Trophoblast cell (in vitro differentiated cells and primary cell): ENCODE measurements around the gene PRKAB2.
A peak's percentile ranks its signal among the peaks of the same experiment; 100 is the strongest.
"Not testable (repeated sequence)": the region's sequence is repeated elsewhere in the genome, so short reads cannot be mapped to it uniquely, and the experiment has no call there.

Experiments used
- DNase-seq, 2 donors: peaks; one replicate each; pipeline ENCODE4 v3.0.0-alpha.2; 2016
- H2AFZ ChIP-seq: 2 replicates; pipeline ENCODE4 v1.6.1; 2013; ENCODE audit warnings: low read length, moderate library complexity, mild to moderate bottlenecking; ENCODE audit not compliant: insufficient read depth, poor library complexity
- H2AK5ac ChIP-seq: 2 replicates; pipeline ENCODE4 v1.6.1; 2013; ENCODE audit warnings: mild to moderate bottlenecking, low read length
- H2BK120ac ChIP-seq: 2 replicates; pipeline ENCODE4 v1.6.1; 2013; ENCODE audit warnings: low read length, mild to moderate bottlenecking, moderate library complexity; ENCODE audit not compliant: insufficient read depth, poor library complexity
- H2BK12ac ChIP-seq: 2 replicates; pipeline ENCODE4 v1.6.1; 2013; ENCODE audit warnings: mild to moderate bottlenecking, low read length, moderate library complexity
- H2BK5ac ChIP-seq: 2 replicates; pipeline ENCODE4 v1.6.1; 2013; ENCODE audit warnings: low read length, low read depth, moderate library complexity, mild to moderate bottlenecking; ENCODE audit not compliant: poor library complexity
- H3K14ac ChIP-seq: 2 replicates; pipeline ENCODE4 v1.6.1; 2013; ENCODE audit warnings: mild to moderate bottlenecking, low read length
- H3K18ac ChIP-seq: 2 replicates; pipeline ENCODE4 v1.6.1; 2013; ENCODE audit warnings: mild to moderate bottlenecking, low read length
- H3K23ac ChIP-seq: 2 replicates; pipeline ENCODE4 v1.6.1; 2013; ENCODE audit warnings: low read length
- H3K27ac ChIP-seq: 2 replicates; pipeline ENCODE4 v1.5.1; 2013; ENCODE audit warnings: low read depth, mild to moderate bottlenecking, inconsistent platforms, low read length, moderate library complexity
- H3K27me3 ChIP-seq: 2 replicates; pipeline ENCODE4 v1.6.1; 2013; ENCODE audit warnings: inconsistent platforms, mild to moderate bottlenecking, low read length, moderate library complexity; ENCODE audit not compliant: insufficient read depth
- H3K36me3 ChIP-seq, 2 experiments: 1 replicate in 1 of 2; 2 replicates in 1 of 2; pipeline ENCODE4 v1.6.1; 2013; ENCODE audit warnings: low read length in 2 of 2, mild to moderate bottlenecking in 2 of 2, moderate library complexity in 1 of 2; ENCODE audit not compliant: insufficient read depth in 2 of 2, control insufficient read depth in 1 of 2
- H3K4ac ChIP-seq: 2 replicates; pipeline ENCODE4 v1.6.1; 2013; ENCODE audit warnings: low read depth, mild to moderate bottlenecking, low read length, moderate library complexity
- H3K4me1 ChIP-seq, 2 experiments: 1 replicate in 1 of 2; 2 replicates in 1 of 2; pipeline ENCODE4 v1.6.1; 2013; ENCODE audit warnings: low read length in 2 of 2, mild to moderate bottlenecking in 2 of 2, moderate library complexity in 1 of 2; ENCODE audit not compliant: insufficient read depth in 2 of 2, control insufficient read depth in 1 of 2
- H3K4me2 ChIP-seq: 2 replicates; pipeline ENCODE4 v1.6.1; 2013; ENCODE audit warnings: inconsistent platforms, mild to moderate bottlenecking, low read length, moderate library complexity
- H3K4me3 ChIP-seq: 2 replicates; pipeline ENCODE4 v1.5.1; 2013; ENCODE audit warnings: mild to moderate bottlenecking, low read depth, low read length, inconsistent platforms
- H3K79me1 ChIP-seq: one replicate; pipeline ENCODE4 v1.6.1; 2013; ENCODE audit warnings: low read length
- H3K79me2 ChIP-seq: 2 replicates; pipeline ENCODE4 v1.6.1; 2013; ENCODE audit warnings: low read length, mild to moderate bottlenecking; ENCODE audit not compliant: control insufficient read depth, insufficient read depth, poor library complexity
- H3K9ac ChIP-seq: 2 replicates; pipeline ENCODE4 v1.6.1; 2013; ENCODE audit warnings: mild to moderate bottlenecking, low read length
- H3K9me3 ChIP-seq: 2 replicates; pipeline ENCODE4 v1.6.1; 2013; ENCODE audit warnings: low read depth, mild to moderate bottlenecking, control low read depth, inconsistent platforms, low read length; ENCODE audit not compliant: insufficient read depth
- H4K12ac ChIP-seq: 2 replicates; pipeline ENCODE4 v1.6.1; 2013; ENCODE audit warnings: low read depth, mild to moderate bottlenecking, low read length, moderate library complexity
- H4K8ac ChIP-seq: 2 replicates; pipeline ENCODE4 v1.6.1; 2013; ENCODE audit warnings: low read depth, mild to moderate bottlenecking, low read length, moderate library complexity
- H4K91ac ChIP-seq: one replicate; pipeline ENCODE4 v1.6.1; 2013; ENCODE audit warnings: low read depth, mild to moderate bottlenecking, low read length, moderate library complexity
- WGBS: extraction: QIAGEN DNeasy Blood & Tissue Kit; methylation state at CpG from one replicate; pipeline ENCODE4 v1.1.7; 2013; ENCODE audit warnings: missing lambda C conversion rate; ENCODE audit not compliant: insufficient read length, insufficient coverage; ENCODE audit errors: extremely low coverage; 5-methylcytosine and 5-hydroxymethylcytosine counted together

The PRKAB2 gene

DNA sequence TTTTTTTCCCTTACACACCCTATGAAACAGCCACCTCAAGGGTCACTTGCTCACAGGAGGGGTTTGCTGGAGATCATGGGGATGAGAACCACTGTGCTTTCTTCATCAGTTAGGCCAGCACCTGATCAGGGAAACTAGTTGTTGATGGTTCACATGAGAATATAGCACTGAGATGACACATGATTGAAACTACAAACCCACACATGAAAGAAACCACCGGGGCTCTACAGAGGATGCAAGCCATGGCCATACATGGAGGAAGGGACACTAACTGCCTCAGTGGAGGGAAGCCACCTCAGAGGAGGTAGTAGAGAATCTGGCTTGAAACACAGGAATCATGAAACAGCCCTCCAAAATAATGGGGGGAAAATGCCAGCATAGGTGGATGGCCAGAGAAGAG, 63.2 kb downstream of the PRKAB2 start:
- Histone ChIP-seq H3K79me1 (peaks cover 10% of the 10 kb centered on the region), H3K9ac (no peak overlapping the region)
- WGBS, result no CpG with 5 or more reads among the region's 1 CpG

DNA sequence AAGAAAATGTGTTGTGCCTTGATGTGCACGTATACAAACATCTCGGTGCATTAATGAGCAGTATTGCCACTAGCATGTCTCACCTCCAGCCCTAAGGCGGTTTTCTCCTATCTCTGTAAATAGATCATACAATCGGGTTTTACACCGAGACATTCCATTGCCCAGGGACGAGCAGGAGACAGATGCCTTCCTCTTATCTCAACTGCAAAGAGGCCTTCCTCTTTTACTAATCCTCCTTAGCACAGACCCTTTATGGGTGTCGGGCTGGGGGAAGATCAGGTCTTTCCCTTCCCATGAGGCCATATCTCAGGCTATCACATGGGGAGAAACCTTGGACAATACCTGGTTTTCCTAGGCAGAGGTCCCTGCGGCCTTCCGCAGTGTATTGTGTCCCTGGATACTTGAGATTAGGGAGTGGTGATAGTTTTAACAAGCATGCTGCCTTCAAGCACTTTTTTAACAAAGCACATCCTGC, 65.8 kb downstream of the PRKAB2 start:
- H3K79me1 ChIP-seq, H3K14ac ChIP-seq, H3K4me2 ChIP-seq, H3K23ac ChIP-seq, H2AFZ ChIP-seq, H4K91ac ChIP-seq, H3K79me2 ChIP-seq, H3K4ac ChIP-seq, H2BK12ac ChIP-seq, H2AK5ac ChIP-seq, H3K36me3 ChIP-seq, H3K27me3 ChIP-seq, H3K9ac ChIP-seq, H2BK120ac ChIP-seq, H3K4me3 ChIP-seq, H2BK5ac ChIP-seq, H4K8ac ChIP-seq, H3K9me3 ChIP-seq, H3K18ac ChIP-seq, H4K12ac ChIP-seq: not testable (repeated sequence)
- Histone ChIP-seq H3K27ac (peak overlapping the region; percentile 81), H3K4me1 (peaks cover 10 to 20% of the 10 kb centered on the region in 2 experiments)
- whole genome bisulfite sequencing, result no CpG with 5 or more reads among the region's 9 CpGs
- peak; percentile 85 to 93 for DNase-seq

More for the DNA sequence above, 63.2 kb downstream of the PRKAB2 start:
- no peak overlapping the region for H3K4me3 ChIP-seq
- H3K14ac ChIP-seq, result no peak overlapping the region
- no peak overlapping the region for H3K18ac ChIP-seq
- H3K79me2 ChIP-seq, result no peaks in the 10 kb centered on the region
- peaks cover 13 to 21% of the 10 kb centered on the region in 2 experiments for H3K4me1 ChIP-seq
- H3K4me2 ChIP-seq, result no peak overlapping the region
- H3K27me3 ChIP-seq, result no peaks in the 10 kb centered on the region
- no peak overlapping the region for H2BK5ac ChIP-seq
- H4K12ac ChIP-seq, result no peak overlapping the region
- H3K23ac ChIP-seq, result no peak overlapping the region
- H2BK12ac ChIP-seq, result no peak overlapping the region
- no peak overlapping the region for H3K27ac ChIP-seq
- no peak overlapping the region for H4K91ac ChIP-seq
- no peaks in the 10 kb centered on the region for H3K9me3 ChIP-seq
- no peaks in the 10 kb centered on the region for H3K36me3 ChIP-seq
- H4K8ac ChIP-seq, result no peak overlapping the region
- no peak overlapping the region for H2AFZ ChIP-seq
- H2AK5ac ChIP-seq, result no peak overlapping the region
- H3K4ac ChIP-seq, result no peak overlapping the region
- no peak overlapping the region for H2BK120ac ChIP-seq
- DNase-seq, result no peak

DNA sequence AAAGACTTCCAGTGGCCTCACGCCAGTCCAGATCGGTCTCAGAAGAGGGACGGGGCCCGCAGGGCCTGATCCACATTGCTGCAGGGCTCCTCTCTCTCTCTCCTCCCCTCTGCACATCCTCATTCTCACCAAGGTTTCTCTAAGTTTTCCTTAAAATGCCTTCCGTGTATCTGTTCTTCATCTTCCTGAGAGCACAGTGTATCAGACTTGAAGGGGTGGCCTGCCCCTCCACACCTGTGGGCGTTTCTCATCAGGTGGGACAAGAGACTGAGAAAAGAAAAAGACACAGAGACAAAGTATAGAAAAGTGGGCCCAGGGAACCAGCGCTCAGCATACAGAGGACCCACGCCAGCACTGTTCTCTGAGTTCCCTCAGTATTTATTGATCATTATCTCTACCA, 66.4 kb downstream of the PRKAB2 start:
- Histone ChIP-seq H2BK120ac (peak overlapping the region; percentile 39), H3K18ac (no peak overlapping the region), H3K79me2 (no peaks in the 10 kb centered on the region), H4K91ac (peak overlapping the region; percentile 33), H2BK5ac (peak overlapping the region; percentile 70), H3K23ac (no peak overlapping the region), H3K4me2 (peak overlapping the region; percentile 16), H3K4ac (no peak overlapping the region), H3K36me3 (no peaks in the 10 kb centered on the region), H3K4me3 (no peak overlapping the region), H3K79me1 (peaks cover 10% of the 10 kb centered on the region), H4K8ac (peak overlapping the region; percentile 8), H3K4me1 (peaks cover 8 to 20% of the 10 kb centered on the region in 2 experiments), H3K9me3 (no peaks in the 10 kb centered on the region), H4K12ac (peak overlapping the region; percentile 5), H2AK5ac (no peak overlapping the region), H3K14ac (no peak overlapping the region), H2BK12ac (peak overlapping the region; percentile 6), H2AFZ (no peak overlapping the region), H3K9ac (no peak overlapping the region), H3K27ac (peak overlapping the region; percentile 76), H3K27me3 (no peaks in the 10 kb centered on the region)
- peak; percentile 55 to 67 for DNase-seq
- no CpG with 5 or more reads among the region's 8 CpGs for WGBS
